ENCODE results near the gene OCA2.
"Not testable (repeated sequence)": the region's sequence is repeated elsewhere in the genome, so short reads cannot be mapped to it uniquely, and the experiment has no call there.

The OCA2 gene

GRCh38 chr15:27804569-27805260 lies 294.4 kb downstream of the OCA2 start:
- DNase-seq = no peak

DNA sequence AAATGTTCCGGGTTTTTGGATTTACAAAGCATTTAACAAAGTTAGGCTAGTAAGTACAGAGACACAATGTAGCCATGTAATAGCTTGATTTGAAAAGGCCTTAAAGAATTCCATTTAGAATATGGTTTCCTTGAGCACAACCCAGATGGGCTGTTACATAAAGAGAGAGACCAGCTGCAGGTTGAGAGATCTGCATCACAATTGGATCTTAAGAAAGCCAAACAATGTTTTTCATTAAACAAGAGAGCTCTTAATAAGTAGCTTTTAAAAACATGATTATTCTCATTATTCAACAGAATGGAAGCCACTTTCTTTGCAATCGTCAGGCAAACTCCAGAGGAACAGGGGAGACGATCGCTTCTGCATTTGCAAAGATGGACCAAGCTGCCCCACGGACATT lies 300.3 kb downstream of the OCA2 start:
- DNase-seq = no peak

DNA sequence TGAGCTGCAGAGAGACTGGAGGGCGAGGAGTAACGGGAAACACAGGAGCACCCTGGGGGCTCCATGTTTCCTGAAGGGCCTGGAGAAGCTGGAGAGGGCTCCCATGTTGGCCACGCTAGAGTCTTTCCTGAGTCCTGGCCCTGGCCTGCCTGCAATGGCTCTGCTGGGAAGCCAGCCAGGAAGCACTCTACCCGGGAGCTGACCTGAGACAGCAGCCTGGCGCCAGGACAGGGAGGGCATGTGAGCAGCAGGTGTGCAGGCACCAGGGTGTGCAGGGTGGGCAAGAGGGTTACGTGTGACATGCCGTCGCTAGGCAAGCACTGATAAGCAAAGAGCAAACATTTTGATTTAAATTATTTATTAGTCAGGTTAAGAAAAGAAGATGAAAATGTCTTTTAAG lies 301.4 kb downstream of the OCA2 start:
- DNase-seq = no peak

DNA sequence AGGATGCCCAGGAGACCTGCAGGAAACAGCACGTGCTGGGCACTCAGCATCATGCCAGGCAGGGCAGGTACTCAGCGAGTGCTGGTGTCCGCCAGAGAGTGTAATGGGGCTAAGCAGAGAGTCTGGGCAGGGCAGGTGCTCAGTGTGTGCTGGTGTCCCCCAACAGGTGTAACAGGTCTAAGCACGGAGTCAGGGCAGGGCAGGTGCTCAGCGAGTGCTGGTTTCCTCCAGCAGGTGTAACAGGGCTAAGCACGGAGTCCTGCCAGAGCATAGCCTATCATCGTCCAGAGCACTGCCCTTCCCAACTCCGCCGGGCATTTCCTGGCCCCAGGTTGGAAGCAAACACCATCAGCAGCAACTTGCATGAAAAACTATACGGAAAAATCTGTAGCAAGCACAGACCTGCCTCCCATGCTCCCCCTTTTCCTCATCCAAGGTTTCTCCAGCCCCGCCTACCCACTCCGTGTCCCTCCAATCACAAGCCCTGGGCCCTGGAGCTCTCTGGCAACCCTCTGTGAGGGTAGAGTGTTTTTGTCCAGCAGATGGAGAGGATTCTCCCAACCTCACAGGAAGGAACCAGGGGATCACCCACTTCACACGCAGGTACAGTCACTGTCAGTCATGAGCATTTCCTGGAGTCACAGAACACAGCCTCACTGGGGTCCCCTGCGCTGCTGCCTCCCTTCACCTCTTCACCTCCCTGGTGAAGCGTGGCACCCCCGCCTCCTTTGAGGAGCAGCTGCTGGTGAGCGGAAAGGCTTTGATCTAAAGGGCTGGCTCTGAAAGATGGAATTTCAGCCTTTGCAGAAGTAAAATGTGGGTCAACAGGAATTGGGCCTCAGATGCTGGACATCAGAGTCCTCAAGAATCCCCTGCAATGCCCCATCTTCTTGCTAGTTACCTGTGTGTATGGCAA lies 302.5 kb downstream of the OCA2 start:
- DNase-seq = no peak

DNA sequence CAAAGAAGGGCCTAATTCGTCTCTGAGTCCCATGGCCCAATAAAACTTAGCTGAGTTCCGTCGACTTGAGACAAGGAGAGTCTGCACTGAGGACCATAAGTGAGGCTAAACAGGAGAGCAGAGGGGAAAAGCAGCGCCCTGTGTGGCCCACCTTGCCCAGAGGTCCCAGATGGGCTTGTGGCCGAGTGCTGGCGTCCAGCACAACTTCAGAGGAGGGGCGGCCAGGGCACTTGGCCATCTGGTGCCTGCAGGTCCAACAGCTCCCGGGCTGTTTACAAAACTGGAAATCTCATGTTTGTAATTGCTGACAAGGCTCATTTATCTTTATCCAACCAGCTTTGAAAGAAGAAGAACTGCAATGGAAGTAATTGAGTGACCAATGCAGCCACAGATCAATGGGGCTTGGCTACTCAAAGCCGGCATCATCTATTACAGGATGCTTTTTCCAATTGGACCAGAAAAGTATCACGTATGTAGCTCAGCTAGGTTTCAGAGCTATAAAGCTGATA lies 306.3 kb downstream of the OCA2 start:
- no peak for DNase-seq

- no peak for DNase-seq
Observed at GRCh38 chr15:27790270-27790669, 308.8 kb downstream of the OCA2 start.

- DNase-seq = no peak
Observed at GRCh38 chr15:27787931-27788330, 311.2 kb downstream of the OCA2 start.

- DNase-seq = no peak
Observed at GRCh38 chr15:27784107-27784506, 315.0 kb downstream of the OCA2 start.

- no peak for DNase-seq
Observed at GRCh38 chr15:27783678-27784077, 315.4 kb downstream of the OCA2 start.

DNA sequence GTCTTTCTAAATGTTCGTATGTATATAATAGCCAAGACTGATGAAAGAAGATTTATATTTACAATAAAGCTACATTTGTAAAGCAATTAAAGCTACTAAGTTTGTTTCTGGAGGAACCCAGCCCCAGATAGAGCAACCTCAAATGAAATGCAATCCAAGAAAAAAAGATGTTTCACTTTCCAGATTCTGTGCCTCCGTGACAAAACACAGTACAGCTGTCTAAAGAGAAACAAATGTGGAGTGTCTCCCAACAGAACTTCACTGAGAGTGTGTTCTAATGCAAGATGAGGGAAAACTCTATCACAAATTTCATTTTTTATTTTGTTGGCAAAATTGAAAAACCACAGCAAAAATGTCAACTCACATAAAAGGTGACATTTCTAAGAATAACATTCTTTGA lies 317.0 kb downstream of the OCA2 start:
- DNase-seq = no peak

DNA sequence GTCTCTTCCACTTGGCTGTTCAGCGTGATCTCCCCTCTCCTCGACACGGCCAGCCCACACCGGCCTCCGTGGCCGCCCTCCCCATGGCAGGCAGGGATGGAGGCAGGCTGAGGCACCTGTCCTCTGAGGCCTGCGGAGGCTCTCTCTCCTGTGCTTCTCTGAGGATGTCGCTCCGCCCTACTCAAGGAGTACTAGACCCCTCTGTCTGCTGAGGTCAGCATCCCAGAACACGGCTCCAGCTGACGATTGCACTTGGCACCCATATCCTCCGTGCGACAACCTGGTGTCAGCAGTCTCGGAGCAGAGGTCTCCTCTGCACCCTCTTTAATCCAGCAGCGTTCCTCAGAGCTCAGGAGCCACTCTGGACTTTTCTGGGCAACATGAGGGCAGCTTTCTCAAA lies 322.6 kb downstream of the OCA2 start:
- no peak for DNase-seq

GRCh38 chr15:27774638-27775037 lies 324.5 kb downstream of the OCA2 start:
- DNase-seq = no peak

GRCh38 chr15:27774191-27774590 lies 324.9 kb downstream of the OCA2 start:
- DNase-seq = no peak

DNA sequence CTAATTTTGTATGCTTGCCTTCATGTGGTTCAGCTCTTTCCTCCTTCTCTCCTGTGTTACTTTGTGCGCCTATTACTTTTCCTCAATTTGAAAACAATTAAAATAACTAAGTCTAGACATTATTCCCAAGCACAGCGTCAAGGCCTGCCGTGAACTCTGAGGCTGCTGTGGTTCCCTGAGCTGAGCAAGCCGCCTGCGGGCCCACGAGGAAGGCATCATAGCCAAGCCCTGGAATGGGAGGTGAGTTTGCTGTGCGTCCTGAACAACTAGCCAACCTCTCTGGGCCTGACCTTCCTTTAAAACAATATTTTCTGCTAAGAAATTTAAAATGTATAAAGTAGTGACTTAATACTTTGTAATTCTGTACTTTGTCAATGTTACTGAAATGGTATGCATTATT lies 327.2 kb downstream of the OCA2 start:
- no peak for DNase-seq

GRCh38 chr15:27770769-27771554 lies 328.2 kb downstream of the OCA2 start:
- no peak for DNase-seq

DNA sequence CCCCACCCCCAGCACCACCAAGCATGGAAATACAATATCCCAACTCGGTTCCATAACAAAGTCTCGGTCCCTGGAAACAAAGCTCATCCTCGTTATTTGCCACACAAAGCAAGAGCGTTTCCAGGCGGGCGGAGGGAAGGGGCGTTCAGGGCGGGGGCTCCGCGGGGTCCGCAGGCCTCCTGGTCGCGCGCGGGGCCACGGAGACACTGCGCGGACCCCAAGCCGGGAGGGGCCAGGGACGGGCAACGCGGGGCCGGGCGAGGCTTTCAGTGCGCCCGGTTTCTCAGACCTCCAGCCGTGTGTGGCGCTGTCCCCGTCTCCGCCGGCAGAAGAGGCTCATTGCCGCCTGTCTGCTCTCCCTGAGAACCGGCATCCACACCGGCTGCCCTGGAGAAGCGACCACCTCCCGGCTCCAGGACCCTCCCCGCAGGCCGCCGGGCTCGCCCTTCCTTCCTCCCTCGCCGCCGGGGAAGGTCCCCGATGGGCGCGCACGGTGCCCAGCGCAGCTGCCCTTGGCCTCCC lies 329.0 kb downstream of the OCA2 start:
- no peak for DNase-seq

DNA sequence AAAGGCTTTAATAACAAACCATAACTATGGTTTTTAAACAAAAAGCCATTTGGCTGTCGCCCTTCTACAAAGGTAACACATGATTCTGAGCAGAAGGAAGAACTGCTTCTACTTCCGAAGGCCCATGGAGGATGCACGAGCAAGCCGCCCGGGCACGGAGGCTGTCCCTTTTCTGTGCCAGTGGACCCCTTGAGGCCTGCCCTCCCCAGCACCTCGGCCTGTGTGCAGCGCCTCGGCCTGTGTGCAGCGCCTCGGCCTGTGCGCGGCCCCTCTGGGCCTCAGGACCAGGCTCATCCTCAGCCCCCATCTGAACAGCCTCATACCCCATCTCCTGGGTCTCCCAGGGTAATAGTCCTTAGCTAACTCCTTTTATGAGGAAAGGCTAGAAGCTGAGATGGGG lies 329.5 kb downstream of the OCA2 start:
- DNase-seq = no peak

- no peak for DNase-seq
Observed at GRCh38 chr15:27768732-27769475, 330.2 kb downstream of the OCA2 start.

DNA sequence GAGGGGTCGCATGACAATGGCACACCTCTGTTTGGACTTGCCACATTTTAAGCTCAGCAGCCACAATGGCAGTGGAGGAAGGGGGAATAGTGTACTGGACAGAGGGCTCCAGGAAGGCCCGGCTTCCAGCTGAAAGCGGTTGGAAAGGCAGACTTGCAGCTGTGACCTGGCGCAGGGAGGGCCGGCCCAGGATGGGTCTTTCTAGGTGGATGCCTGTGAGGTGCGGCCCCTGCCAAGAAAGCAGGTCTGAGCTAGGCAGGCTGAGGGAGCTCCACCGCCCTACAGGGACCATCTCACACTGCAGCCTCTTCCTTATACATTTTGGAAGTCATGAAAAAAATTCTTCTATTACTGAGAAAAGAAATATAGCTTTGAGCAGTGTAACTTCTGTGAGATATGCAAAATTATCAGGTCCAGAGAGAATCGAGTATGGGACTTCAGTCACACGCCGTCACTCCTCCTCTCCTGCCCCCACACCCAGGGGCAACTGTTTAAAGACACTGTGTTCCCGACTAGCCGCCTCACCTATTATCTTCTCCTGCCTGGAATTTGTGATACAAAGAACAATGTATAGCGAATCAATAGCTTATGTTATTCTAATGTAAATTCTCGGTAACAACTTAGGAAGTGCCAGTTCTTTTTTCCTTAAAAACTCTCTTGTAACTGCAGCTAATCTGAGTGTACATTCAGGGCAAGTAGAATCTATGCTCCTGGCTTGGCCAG lies 331.0 kb downstream of the OCA2 start:
- no peak for DNase-seq

DNA sequence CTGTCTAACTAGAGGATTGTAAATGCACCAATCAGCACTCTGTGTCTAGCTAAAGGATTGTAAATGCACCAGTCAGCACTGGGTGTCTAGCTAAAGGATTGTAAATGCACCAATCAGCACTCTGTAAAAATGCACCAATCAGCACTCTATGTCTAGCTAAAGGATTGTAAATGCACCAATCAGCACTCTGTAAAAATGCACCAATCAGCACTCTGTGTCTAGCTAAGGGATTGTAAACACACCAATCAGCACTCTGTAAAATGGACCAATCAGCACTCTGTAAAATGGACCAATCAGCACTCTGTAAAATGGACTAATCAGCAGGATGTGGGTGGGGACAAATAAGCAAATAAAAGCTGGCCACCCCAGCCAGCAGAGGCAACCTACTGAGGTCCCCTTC lies 331.7 kb downstream of the OCA2 start:
- not testable (repeated sequence) for DNase-seq

DNA sequence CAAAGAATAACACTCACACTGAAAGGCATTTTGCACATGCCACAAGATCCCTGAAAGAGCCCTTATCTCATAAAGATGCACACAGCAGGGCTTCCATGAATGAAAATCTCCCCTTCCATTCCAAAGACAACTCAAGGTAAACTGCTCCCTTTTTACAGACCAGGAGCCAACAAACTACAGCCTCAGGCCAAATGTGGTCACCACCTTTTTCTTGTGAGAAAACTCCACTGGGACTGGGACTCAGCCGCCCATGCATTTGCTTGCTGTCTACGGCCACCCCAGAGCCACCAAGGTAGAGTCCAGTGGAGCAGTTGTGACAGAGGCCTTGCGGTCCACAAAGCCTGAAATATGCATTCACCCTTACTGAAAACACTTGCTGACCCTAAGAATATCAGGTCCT lies 334.8 kb downstream of the OCA2 start:
- no peak for DNase-seq

DNA sequence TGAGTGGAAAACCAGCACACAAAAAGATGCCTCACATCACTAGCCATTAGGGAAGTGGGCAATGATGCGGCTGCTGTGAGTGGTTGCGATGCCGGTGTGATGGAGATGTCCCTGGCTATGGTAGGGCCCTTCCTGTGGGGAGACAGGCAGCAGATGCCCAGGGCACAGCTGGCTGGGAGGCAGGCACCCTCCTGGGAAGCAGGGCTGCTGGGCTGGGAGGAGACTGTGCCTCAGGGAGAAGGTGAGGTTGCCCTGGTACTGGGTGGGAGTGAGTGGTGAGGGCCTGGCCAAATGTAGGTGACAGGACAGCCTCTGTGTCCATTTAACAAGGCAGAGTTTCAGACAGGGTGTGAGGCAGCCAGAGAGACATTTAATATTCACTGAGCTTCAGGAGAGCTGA lies 335.6 kb downstream of the OCA2 start:
- no peak for DNase-seq
